Suprapubic skin (tissue), 4 donors: ENCODE data around the gene ALDH16A1.

Experiments
- POLR2A ChIP-seq, 2 donors: fragments of 450-650 bp; IDR thresholded peaks; one replicate each; pipeline ENCODE4 v1.6.1; 2017; ENCODE audit warnings: antibody characterized with exemption in 2 of 2, mild to moderate bottlenecking in 2 of 2, moderate library complexity in 2 of 2
- POLR2AphosphoS5 ChIP-seq, 3 donors: sonication (generic); formaldehyde crosslinking; IDR thresholded peaks; one replicate each; pipeline ENCODE4 v1.6.1; 2017; ENCODE audit warnings: antibody characterized with exemption in 3 of 3
- TF ChIP-seq, protein P1 (sequence below), 2 donors: fragments of 200-600 bp in 1 of 2; fragments of 450-650 bp in 1 of 2; sonication (generic) in 1 of 2; IDR thresholded peaks; one replicate each; pipeline ENCODE4 v1.5.1; 2016 to 2019; ENCODE audit warnings: antibody characterized with exemption in 2 of 2, mild to moderate bottlenecking in 1 of 2, moderate library complexity in 1 of 2

DNA sequence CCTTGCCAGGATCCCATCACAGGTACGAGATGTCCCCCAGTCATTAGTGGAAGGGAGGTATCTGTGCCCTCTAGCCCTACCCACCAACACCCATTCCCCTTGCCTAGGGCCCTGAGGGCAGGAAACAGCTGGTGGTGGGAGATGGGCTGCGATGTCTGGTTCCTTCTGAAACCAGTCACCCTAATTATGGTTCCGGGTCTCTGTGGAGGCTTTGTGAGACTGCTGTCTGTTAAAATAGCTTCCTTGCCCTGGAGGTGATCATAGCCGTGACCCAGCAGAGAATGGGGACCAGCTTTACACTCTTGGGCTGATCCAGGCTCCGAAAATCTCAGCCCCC lies 5.5 kb downstream of the ALDH16A1 start:
- TF ChIP-seq, protein P1, sequence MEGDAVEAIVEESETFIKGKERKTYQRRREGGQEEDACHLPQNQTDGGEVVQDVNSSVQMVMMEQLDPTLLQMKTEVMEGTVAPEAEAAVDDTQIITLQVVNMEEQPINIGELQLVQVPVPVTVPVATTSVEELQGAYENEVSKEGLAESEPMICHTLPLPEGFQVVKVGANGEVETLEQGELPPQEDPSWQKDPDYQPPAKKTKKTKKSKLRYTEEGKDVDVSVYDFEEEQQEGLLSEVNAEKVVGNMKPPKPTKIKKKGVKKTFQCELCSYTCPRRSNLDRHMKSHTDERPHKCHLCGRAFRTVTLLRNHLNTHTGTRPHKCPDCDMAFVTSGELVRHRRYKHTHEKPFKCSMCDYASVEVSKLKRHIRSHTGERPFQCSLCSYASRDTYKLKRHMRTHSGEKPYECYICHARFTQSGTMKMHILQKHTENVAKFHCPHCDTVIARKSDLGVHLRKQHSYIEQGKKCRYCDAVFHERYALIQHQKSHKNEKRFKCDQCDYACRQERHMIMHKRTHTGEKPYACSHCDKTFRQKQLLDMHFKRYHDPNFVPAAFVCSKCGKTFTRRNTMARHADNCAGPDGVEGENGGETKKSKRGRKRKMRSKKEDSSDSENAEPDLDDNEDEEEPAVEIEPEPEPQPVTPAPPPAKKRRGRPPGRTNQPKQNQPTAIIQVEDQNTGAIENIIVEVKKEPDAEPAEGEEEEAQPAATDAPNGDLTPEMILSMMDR (IDR thresholded peaks at IDR 0.05), result no peak
- TF ChIP-seq POLR2A (IDR thresholded peaks at IDR 0.05), result no peak
- TF ChIP-seq POLR2AphosphoS5 (IDR thresholded peaks at IDR 0.05), result no peak
